ENCODE data around the gene HLA-DQB2.

GRCh38 chr6:32761548-32761947 is 1.8 kb downstream of the HLA-DQB2 start:
- TF ChIP-seq EZH2 (IDR thresholded peaks at IDR 0.05) = no peak
- no peak for TF ChIP-seq POLR2AphosphoS5 (IDR thresholded peaks at IDR 0.05; ENCODE audit: borderline replicate concordance, low read depth, low read length)
- no peak for TF ChIP-seq FOXP2 (optimal IDR thresholded peaks at IDR 0.05; ENCODE audit: control extremely low read depth, extremely low read length, insufficient read depth)

Measured in SK-N-MC (cell line).